GM12872 (cell line): ENCODE measurements around the gene HDDC3.

Experiments used
- CTCF ChIP-seq: IDR thresholded peaks from 3 replicates; pipeline ENCODE4 v1.5.1; 2011; ENCODE audit warnings: low read depth, mild to moderate bottlenecking, low read length, moderate library complexity; ENCODE audit not compliant: insufficient read depth

HDDC3 gene

GRCh38 chr15:90902840-90903732 is 29.3 kb downstream of the HDDC3 start, which contains the start of gene MAN2A2:
MAN2A2 (plus strand) TSS chr15:90903302; CDS start chr15:90904208, 906 bp downstream.
- no peak for TF ChIP-seq CTCF

GRCh38 chr15:90902040-90902839 is 30.1 kb downstream of the HDDC3 start:
- TF ChIP-seq CTCF, result peak; percentile 90

- TF ChIP-seq CTCF, result no peak
These were observed 30.9 kb downstream of the HDDC3 start for GRCh38 chr15:90901175-90902039.

- peak; percentile 20; the same call in 1 of the 3 replicates for TF ChIP-seq CTCF
These were observed 35.2 kb downstream of the HDDC3 start for GRCh38 chr15:90897131-90897655.

- TF ChIP-seq CTCF, result no peak
These were observed 36.7 kb downstream of the HDDC3 start for GRCh38 chr15:90895571-90896117.

GRCh38 chr15:90893175-90894090 is 38.9 kb downstream of the HDDC3 start:
- TF ChIP-seq CTCF, result 0 out of 3 replicates have a peak, but pooled peaks have one; percentile 22
